Hepatocyte (in vitro differentiated cells): ENCODE data around the gene CAMKK1.
A peak's percentile ranks its signal among the peaks of the same experiment; 100 is the strongest.

ENCODE experiments used
- CTCF ChIP-seq: fragments of 200-600 bp; sonication (generic); IDR thresholded peaks from 2 replicates; pipeline ENCODE4 v1.5.1; 2016; ENCODE audit warnings: antibody characterized with exemption, mild to moderate bottlenecking; ENCODE audit not compliant: poor library complexity
- EZH2 ChIP-seq: fragments of 200-600 bp; sonication (generic); IDR thresholded peaks from 2 replicates; pipeline ENCODE4 v1.6.1; 2016; ENCODE audit warnings: antibody characterized with exemption, mild to moderate bottlenecking, borderline replicate concordance
- EZH2phosphoT487 ChIP-seq: fragments of 200-600 bp; sonication (generic); IDR thresholded peaks from one replicate; pipeline ENCODE4 v1.6.1; 2018; ENCODE audit warnings: antibody characterized with exemption, mild to moderate bottlenecking, low read depth, moderate library complexity; ENCODE audit not compliant: unreplicated experiment, severe bottlenecking

DNA sequence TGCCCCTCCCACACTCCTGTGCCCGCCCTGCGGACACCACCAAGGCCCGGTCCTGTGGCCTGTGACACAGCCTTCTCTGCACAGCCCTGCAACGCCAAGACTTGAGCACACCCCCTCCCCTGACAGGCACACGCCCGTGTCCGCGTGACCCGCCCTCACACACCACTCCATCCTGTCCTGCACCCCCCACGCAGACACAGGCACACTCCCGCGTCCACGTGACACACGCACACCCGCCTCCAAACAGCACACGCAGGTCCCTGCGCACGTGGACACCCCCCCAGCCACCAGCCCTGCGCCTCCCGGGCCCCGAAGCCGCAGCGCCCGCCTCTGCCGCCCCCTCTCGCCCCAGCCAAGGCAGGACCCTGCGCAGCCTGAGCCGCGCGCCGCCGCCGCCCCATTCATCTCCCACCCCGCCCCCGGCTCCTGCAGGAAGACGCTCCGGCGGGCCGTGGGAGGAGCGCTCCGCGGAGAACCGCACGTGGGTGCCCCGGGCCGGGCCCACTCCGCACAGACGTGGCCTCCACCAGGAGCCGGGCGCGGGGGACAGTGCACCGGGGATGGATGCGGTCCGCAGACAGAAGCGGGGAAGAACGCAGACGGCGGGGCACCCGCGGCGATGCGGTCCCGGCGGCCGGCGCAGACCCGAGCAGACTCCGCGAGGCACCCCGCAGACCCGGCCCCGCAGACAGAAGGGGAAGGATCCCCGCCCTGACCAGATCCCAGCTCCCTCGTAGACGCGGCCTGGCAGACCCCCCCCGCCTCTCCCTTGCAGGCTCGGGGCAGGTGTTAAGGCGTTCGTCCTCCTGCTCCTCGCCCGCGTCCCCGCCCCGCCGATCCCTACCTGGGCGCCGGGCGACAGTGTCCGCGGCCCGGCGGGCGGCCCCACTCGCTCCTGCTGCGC, 506 bp downstream of the CAMKK1 start:
- TF ChIP-seq CTCF, result peak; percentile 20
- no peak for TF ChIP-seq EZH2
- no peak for TF ChIP-seq EZH2phosphoT487
